Testis (tissue), 2 donors: Measurements from ENCODE around the gene MYL6B.

ENCODE experiments used
- POLR2A ChIP-seq: fragments of 450-650 bp; IDR thresholded peaks from one replicate; pipeline ENCODE4 v1.6.1; 2017; ENCODE audit warnings: antibody characterized with exemption, mild to moderate bottlenecking, moderate library complexity
- TF ChIP-seq, protein P1 (sequence below), 3 experiments: fragments of 450-650 bp in 2 of 3; fragments of 200-600 bp in 1 of 3; sonication (generic) in 1 of 3; IDR thresholded peaks; one replicate each; pipeline ENCODE4 v1.5.1; 2016 to 2019; ENCODE audit warnings: antibody characterized with exemption in 3 of 3, mild to moderate bottlenecking in 2 of 3, moderate library complexity in 1 of 3

DNA sequence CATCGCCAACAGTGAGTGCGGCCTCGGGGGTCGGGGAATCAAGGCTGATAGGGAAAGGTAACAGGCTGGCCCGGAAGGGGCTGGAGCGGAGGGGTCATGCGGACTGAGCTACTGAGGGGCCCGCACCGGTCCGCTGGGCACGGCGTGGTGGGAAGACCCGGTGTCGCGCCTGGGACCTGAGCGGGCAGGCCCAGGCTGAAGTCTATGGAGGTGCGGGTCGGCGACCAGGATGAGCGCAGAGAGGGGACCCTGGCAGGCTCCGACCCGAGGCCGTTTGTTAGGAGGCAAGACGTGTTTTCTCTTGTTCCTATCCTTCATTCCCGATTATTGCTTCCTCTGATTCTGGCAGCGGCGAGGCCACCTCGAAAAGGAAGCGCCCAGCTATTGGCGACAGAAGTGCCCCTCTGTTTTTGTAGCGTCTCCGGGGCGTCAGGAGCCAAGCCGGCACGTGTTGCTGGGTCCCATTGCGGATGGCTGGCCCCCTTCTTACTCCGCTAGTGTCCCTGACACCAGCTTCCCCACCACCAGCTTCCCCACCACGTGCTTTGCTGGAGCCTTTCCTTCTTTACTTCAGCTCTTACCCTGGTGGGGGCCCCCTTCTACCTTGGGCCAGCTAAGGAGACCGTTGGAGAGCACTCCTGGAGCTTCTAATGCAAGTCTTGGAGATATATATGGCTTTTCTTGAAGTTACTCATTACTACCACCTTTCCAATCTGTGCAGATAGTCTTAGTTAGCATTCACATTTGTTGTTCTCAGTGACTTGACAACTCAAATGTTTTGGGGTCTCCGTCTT is 47.4 kb upstream of the MYL6B start:
- TF ChIP-seq, protein P1, sequence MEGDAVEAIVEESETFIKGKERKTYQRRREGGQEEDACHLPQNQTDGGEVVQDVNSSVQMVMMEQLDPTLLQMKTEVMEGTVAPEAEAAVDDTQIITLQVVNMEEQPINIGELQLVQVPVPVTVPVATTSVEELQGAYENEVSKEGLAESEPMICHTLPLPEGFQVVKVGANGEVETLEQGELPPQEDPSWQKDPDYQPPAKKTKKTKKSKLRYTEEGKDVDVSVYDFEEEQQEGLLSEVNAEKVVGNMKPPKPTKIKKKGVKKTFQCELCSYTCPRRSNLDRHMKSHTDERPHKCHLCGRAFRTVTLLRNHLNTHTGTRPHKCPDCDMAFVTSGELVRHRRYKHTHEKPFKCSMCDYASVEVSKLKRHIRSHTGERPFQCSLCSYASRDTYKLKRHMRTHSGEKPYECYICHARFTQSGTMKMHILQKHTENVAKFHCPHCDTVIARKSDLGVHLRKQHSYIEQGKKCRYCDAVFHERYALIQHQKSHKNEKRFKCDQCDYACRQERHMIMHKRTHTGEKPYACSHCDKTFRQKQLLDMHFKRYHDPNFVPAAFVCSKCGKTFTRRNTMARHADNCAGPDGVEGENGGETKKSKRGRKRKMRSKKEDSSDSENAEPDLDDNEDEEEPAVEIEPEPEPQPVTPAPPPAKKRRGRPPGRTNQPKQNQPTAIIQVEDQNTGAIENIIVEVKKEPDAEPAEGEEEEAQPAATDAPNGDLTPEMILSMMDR (IDR thresholded peaks at IDR 0.05) = no peak
- TF ChIP-seq POLR2A = no peak
